ENCODE results near the gene ZBTB43. TPM values are rescaled to one million over a fixed set of nuclear protein-coding genes. Genes with fewer than 3 reads are reported as not detected.
"Not testable (repeated sequence)": the region's sequence is repeated elsewhere in the genome, so short reads cannot be mapped to it uniquely, and the experiment has no call there.

ZBTB43 gene
- total RNA-seq, 1 experiment from 2014 or later, result 11.9 TPM

DNA sequence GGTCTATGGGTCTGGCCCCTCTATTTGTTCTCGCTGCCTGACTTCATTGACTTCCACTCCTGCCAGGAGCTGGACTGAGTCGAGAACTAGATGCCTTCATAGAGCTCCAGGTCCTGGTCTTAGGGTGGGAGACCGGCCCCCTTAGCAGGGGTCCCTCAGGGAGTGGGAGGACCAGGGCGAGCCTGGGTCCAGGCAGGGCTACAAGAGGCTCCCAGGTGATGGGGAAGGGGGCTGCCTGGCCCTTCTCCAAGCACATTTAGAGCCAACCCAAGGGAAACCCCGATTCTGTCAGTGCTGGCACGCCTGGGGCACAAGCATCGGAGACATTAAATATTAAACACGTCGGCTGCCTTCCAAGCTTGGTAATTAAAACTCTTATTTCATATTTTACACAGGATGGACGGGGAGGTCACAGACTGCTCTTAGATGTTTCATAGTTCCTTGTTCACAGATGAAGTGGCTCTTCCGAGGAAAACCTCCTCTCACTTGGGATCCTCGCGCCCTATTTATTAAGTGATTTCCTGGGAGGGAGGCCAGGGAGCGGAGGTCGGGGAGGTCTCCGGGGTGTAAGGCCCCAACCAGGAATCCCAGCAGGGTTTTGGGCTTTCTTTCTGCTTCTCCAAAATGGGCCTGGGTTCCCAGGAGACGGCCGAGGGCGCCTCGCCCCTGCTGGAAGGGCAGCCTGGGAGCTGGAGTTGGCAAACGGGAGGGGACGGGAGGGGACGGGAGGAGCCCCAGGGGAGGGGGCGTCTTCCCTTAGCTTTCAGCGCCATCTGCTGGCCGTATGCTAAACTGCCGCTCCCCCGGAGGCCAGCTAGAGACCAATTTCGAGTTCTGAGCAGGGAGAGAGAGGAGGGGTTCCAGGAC lies 23.4 kb upstream of the ZBTB43 start:
- DNase-seq, result peak; percentile 84
- peaks cover 59% of the 10 kb centered on the region for H3K27me3 Mint-ChIP-seq (ENCODE audit: unreplicated experiment)

GRCh38 chr9:126782053-126782388 lies 22.8 kb upstream of the ZBTB43 start:
- intact Hi-C loops (cut with micrococcal nuclease; ENCODE audit: unreplicated experiment), result loop anchor here (5.0 kb wide), 1 partner anchor 285 kb away; no protein-coding TSS in a partner anchor
- no peaks in the 10 kb centered on the region for H3K36me3 Mint-ChIP-seq (ENCODE audit: insufficient read depth, unreplicated experiment)
- peaks cover 63% of the 10 kb centered on the region for H3K27me3 Mint-ChIP-seq (ENCODE audit: unreplicated experiment)
- no peak for DNase-seq
- BruUV-seq (replicated peaks), result no TSS peak
- no peaks in the 10 kb centered on the region for H3K9me3 Mint-ChIP-seq (ENCODE audit: low read depth, unreplicated experiment)
- TF ChIP-seq, protein P1, sequence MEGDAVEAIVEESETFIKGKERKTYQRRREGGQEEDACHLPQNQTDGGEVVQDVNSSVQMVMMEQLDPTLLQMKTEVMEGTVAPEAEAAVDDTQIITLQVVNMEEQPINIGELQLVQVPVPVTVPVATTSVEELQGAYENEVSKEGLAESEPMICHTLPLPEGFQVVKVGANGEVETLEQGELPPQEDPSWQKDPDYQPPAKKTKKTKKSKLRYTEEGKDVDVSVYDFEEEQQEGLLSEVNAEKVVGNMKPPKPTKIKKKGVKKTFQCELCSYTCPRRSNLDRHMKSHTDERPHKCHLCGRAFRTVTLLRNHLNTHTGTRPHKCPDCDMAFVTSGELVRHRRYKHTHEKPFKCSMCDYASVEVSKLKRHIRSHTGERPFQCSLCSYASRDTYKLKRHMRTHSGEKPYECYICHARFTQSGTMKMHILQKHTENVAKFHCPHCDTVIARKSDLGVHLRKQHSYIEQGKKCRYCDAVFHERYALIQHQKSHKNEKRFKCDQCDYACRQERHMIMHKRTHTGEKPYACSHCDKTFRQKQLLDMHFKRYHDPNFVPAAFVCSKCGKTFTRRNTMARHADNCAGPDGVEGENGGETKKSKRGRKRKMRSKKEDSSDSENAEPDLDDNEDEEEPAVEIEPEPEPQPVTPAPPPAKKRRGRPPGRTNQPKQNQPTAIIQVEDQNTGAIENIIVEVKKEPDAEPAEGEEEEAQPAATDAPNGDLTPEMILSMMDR (IDR thresholded peaks at IDR 0.05; ENCODE audit: unreplicated experiment), result no peak
- H3K4me1 Mint-ChIP-seq (ENCODE audit: low read depth, unreplicated experiment), result no peaks in the 10 kb centered on the region
- no peak overlapping the region for H3K27ac Mint-ChIP-seq (ENCODE audit: unreplicated experiment)
- no peak overlapping the region for H3K4me3 Mint-ChIP-seq (ENCODE audit: low read depth, unreplicated experiment)
- CTCF ChIA-PET, result interaction anchor here (0.6 to 7.1 kb wide), 8 partner anchors 10 to 283 kb away, joined by 3 to 91 read pairs (median 4); partner anchors contain the start of gene ZBTB43

More for the DNA sequence above, 23.4 kb upstream of the ZBTB43 start:
- no TSS peak for BruUV-seq (replicated peaks)
- Mint-ChIP-seq H3K4me1 (ENCODE audit: low read depth, unreplicated experiment) (no peaks in the 10 kb centered on the region), H3K27ac (ENCODE audit: unreplicated experiment) (no peak overlapping the region), H3K4me3 (ENCODE audit: low read depth, unreplicated experiment) (no peak overlapping the region), H3K9me3 (ENCODE audit: low read depth, unreplicated experiment) (no peaks in the 10 kb centered on the region), H3K36me3 (ENCODE audit: insufficient read depth, unreplicated experiment) (no peaks in the 10 kb centered on the region)
- CTCF ChIA-PET, result interaction anchor here (0.6 to 7.1 kb wide), 10 partner anchors 10 to 283 kb away, joined by 3 to 91 read pairs (median 4); partner anchors contain the start of gene ZBTB43
- intact Hi-C loops (cut with micrococcal nuclease; ENCODE audit: unreplicated experiment), result loop anchor here (2.0 to 5.0 kb wide), 3 partner anchors 75 to 284 kb away; no protein-coding TSS in a partner anchor
- TF ChIP-seq, protein P1 (IDR thresholded peaks at IDR 0.05; ENCODE audit: unreplicated experiment), result peak; percentile 81

DNA sequence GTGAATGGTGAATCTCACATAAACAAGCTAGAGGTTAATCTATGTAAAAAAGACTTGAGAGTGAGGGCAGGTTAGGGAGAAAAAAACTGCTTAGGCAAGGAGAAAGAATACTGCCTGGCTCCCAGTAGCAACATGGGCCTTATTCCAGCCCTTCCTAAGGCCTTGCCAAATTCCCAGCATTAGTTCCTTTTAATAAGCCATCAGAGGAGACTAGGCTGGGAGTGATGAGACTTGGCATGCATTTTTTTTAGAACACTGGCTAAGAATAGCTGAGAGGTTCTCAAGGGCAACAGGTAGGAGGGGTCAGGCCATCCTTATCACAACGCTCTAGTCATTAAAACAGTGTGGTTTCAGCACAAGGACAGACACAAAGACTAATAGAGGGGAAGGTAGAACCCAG lies 20.9 kb upstream of the ZBTB43 start:
- CTCF ChIA-PET, result interaction anchor here (7.1 kb wide), 1 partner anchor 78 kb away, joined by 91 read pairs; no protein-coding TSS in a partner anchor
- Mint-ChIP-seq H3K9me3 (ENCODE audit: low read depth, unreplicated experiment) (no peaks in the 10 kb centered on the region), H3K4me3 (ENCODE audit: low read depth, unreplicated experiment) (no peak overlapping the region), H3K4me1 (ENCODE audit: low read depth, unreplicated experiment) (peaks cover 2% of the 10 kb centered on the region), H3K36me3 (ENCODE audit: insufficient read depth, unreplicated experiment) (no peaks in the 10 kb centered on the region), H3K27me3 (ENCODE audit: unreplicated experiment) (peaks cover 67% of the 10 kb centered on the region), H3K27ac (ENCODE audit: unreplicated experiment) (no peak overlapping the region)
- no TSS peak for BruUV-seq (replicated peaks)
- TF ChIP-seq, protein P1 (IDR thresholded peaks at IDR 0.05; ENCODE audit: unreplicated experiment), result no peak
- DNase-seq, result no peak
- intact Hi-C loops (cut with micrococcal nuclease; ENCODE audit: unreplicated experiment), result loop anchor here (5.0 kb wide), 1 partner anchor 287 kb away; no protein-coding TSS in a partner anchor

GRCh38 chr9:126784401-126784800 lies 20.4 kb upstream of the ZBTB43 start:
- intact Hi-C loops (cut with micrococcal nuclease; ENCODE audit: unreplicated experiment), result loop anchor here (5.0 kb wide), 1 partner anchor 287 kb away; no protein-coding TSS in a partner anchor
- no TSS peak for BruUV-seq (replicated peaks)

DNA sequence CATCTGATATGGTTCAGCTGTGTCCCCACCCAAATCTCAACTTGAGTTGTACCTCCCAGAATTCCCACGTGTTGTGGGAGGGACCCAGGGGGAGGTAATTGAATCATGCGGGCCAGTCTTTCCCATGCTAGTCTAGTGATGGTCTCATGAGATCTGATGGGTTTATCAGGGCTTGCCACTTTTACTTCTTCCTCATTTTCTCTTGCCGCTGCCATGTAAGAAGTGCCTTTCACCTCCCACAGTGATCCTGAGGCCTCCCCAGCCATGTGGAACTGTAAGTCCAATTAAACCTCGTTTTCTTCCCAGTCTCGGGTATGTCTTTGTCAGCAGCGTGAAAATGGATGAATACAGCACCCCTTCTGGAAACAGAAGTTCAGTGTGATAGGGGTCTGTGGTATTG lies 20.0 kb upstream of the ZBTB43 start:
- H3K9me3 Mint-ChIP-seq (ENCODE audit: low read depth, unreplicated experiment); H3K4me3 Mint-ChIP-seq (ENCODE audit: low read depth, unreplicated experiment); H3K36me3 Mint-ChIP-seq (ENCODE audit: insufficient read depth, unreplicated experiment); CTCF ChIA-PET; H3K4me1 Mint-ChIP-seq (ENCODE audit: low read depth, unreplicated experiment); BruUV-seq (replicated peaks); DNase-seq; H3K27ac Mint-ChIP-seq (ENCODE audit: unreplicated experiment): not testable (repeated sequence)
- intact Hi-C loops (cut with micrococcal nuclease; ENCODE audit: unreplicated experiment), result loop anchor here (5.0 kb wide), 1 partner anchor 288 kb away; no protein-coding TSS in a partner anchor
- H3K27me3 Mint-ChIP-seq (ENCODE audit: unreplicated experiment), result peaks cover 71% of the 10 kb centered on the region

More at GRCh38 chr9:126784401-126784800, 20.4 kb upstream of the ZBTB43 start:
- peaks cover 5% of the 10 kb centered on the region for H3K4me1 Mint-ChIP-seq (ENCODE audit: low read depth, unreplicated experiment)
- no peaks in the 10 kb centered on the region for H3K9me3 Mint-ChIP-seq (ENCODE audit: low read depth, unreplicated experiment)
- no peaks in the 10 kb centered on the region for H3K36me3 Mint-ChIP-seq (ENCODE audit: insufficient read depth, unreplicated experiment)
- H3K27me3 Mint-ChIP-seq (ENCODE audit: unreplicated experiment), result peaks cover 71% of the 10 kb centered on the region
- TF ChIP-seq, protein P1 (IDR thresholded peaks at IDR 0.05; ENCODE audit: unreplicated experiment), result no peak
- no peak for DNase-seq
- CTCF ChIA-PET, result interaction anchor here (7.1 kb wide), 1 partner anchor 78 kb away, joined by 91 read pairs; no protein-coding TSS in a partner anchor
- H3K27ac Mint-ChIP-seq (ENCODE audit: unreplicated experiment), result no peak overlapping the region
- no peak overlapping the region for H3K4me3 Mint-ChIP-seq (ENCODE audit: low read depth, unreplicated experiment)

All from Calu3 (cell line).